Vagina (tissue), 2 donors: Measurements from ENCODE around the gene LRTM1.

Experiments used
- CTCF ChIP-seq, 3 experiments: fragments of 450-650 bp in 2 of 3; fragments of 200-600 bp in 1 of 3; sonication (generic) in 1 of 3; IDR thresholded peaks; one replicate each; pipeline ENCODE4 v1.5.1; 2017 to 2019; ENCODE audit warnings: antibody characterized with exemption in 3 of 3, mild to moderate bottlenecking in 2 of 3, moderate library complexity in 2 of 3
- POLR2A ChIP-seq, 2 donors: fragments of 450-650 bp; IDR thresholded peaks; one replicate each; pipeline ENCODE4 v1.6.1; 2017; ENCODE audit warnings: antibody characterized with exemption in 2 of 2, mild to moderate bottlenecking in 2 of 2, moderate library complexity in 2 of 2

DNA sequence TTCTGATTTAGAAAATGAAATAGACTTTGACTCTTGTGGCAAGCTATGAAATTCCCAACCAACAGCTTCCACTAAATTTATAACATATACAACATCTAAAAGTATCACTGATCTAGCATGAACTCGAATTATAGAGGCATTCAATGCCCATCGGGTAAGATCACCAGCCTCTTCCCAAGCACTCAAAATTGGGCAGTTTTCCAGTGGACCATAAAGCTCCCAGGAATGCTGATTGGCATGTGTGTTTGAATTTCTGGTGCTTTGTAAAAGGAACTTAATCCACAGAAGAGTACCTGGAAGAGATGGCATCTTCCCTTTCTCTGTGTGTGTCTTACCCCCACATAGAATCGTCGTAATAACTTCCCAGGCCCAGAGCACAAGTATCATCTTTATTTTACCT, 10.0 kb downstream of the LRTM1 start:
- TF ChIP-seq POLR2A (IDR thresholded peaks at IDR 0.05): no peak
- no peak for TF ChIP-seq CTCF (IDR thresholded peaks at IDR 0.05)
